HepG2 (cell line): ENCODE measurements around the gene SPATS2. TPM values are rescaled to one million over a fixed set of nuclear protein-coding genes. Genes with fewer than 3 reads are reported as not detected.

Source experiments
- ADNP ChIP-seq: sonication (generic); formaldehyde crosslinking; IDR thresholded peaks from 2 replicates; pipeline ENCODE4 v1.4.0; 2020; ENCODE audit warnings: missing genetic modification reagents
- AKNA ChIP-seq: sonication (generic); formaldehyde crosslinking; IDR thresholded peaks from 2 replicates; pipeline ENCODE4 v1.4.0; 2020; ENCODE audit warnings: missing genetic modification reagents, borderline replicate concordance
- CSRNP2 ChIP-seq: sonication (generic); formaldehyde crosslinking; conservative IDR thresholded peaks from 2 replicates; pipeline ENCODE4 v1.8.0; 2022; ENCODE audit warnings: low read depth, missing genetic modification reagents
- DZIP1 ChIP-seq: sonication (generic); formaldehyde crosslinking; IDR thresholded peaks from 2 replicates; pipeline ENCODE4 v1.5.0; 2020; ENCODE audit warnings: mild to moderate bottlenecking, missing genetic modification reagents
- HNRNPK ChIP-seq: fragments of 200-400 bp; formaldehyde crosslinking; IDR thresholded peaks from 2 replicates; pipeline ENCODE4 v1.6.1; 2018; ENCODE audit warnings: low read length, low read depth, moderate library complexity, mild to moderate bottlenecking; ENCODE audit not compliant: poor library complexity, severe bottlenecking
- TFAP4 ChIP-seq: sonication (generic); IDR thresholded peaks from 2 replicates; pipeline ENCODE4 v1.6.1; 2016; ENCODE audit warnings: low read depth, borderline replicate concordance
- TP53 ChIP-seq: sonication (generic); formaldehyde crosslinking; conservative IDR thresholded peaks from 2 replicates; pipeline ENCODE4 v1.4.0; 2020; ENCODE audit warnings: missing genetic modification reagents
- ZBTB4 ChIP-seq: sonication (generic); formaldehyde crosslinking; IDR thresholded peaks from 2 replicates; pipeline ENCODE4 v1.4.0; 2020; ENCODE audit warnings: missing genetic modification reagents, mild to moderate bottlenecking, borderline replicate concordance
- ZBTB7A ChIP-seq: sonication (generic); formaldehyde crosslinking; IDR thresholded peaks from 2 replicates; pipeline ENCODE4 v1.8.0; 2022; ENCODE audit warnings: mild to moderate bottlenecking, missing genetic modification reagents
- ZNF207 ChIP-seq: fragments of 450-650 bp; IDR thresholded peaks from 2 replicates; pipeline ENCODE4 v1.6.1; 2016; ENCODE audit warnings: antibody characterized with exemption, borderline replicate concordance
- ZNF513 ChIP-seq: sonication (generic); formaldehyde crosslinking; conservative IDR thresholded peaks from 2 replicates; pipeline ENCODE4 v1.5.0; 2020; ENCODE audit warnings: missing genetic modification reagents
- ZNF841 ChIP-seq: sonication (generic); formaldehyde crosslinking; IDR thresholded peaks from 2 replicates; pipeline ENCODE4 v1.8.1; 2023; ENCODE audit warnings: missing genetic modification reagents, borderline replicate concordance
- polyA plus RNA-seq, 8 experiments: library from polyadenylated mRNA; depleted of rRNA in 3 of 8; stranded (reverse) in 7 of 8; unstranded in 1 of 8; fragments of >200 nt; fragmentation: Illumina TruSeq in 4 of 8; extraction: Trizol in 4 of 8; gene quantifications; 2 replicates each; pipeline versions ENCODE4 v1.2.1 to v1.2.3, GENCODE V29; 2011 to 2016; ENCODE audit warnings: low read depth in 4 of 8, missing spikeins in 1 of 8, mixed read lengths in 1 of 8; ENCODE audit not compliant: insufficient read depth in 1 of 8
- total RNA-seq, 5 experiments: library from RNA; depleted of rRNA; stranded (reverse); fragments of >200 nt; fragmentation: Illumina TruSeq; extraction: Trizol; gene quantifications; 2 replicates each; pipeline ENCODE4 v1.2.3, GENCODE V29; 2016; ENCODE audit warnings: low read depth in 1 of 5

The SPATS2 gene
- total and polyA plus RNA-seq, 2 of the 13 experiments (the other 11 are each of a cell fraction or from before 2014, with no cell fraction given) = 19.3 to 28.1 TPM

- TF ChIP-seq ZBTB7A (CRISPR knock-in tag) = no peak
- TF ChIP-seq ZNF207 = no peak
- TF ChIP-seq ZBTB4 = no peak
- TF ChIP-seq ZNF513 (CRISPR knock-in tag) = no peak
- TF ChIP-seq ZNF841 (CRISPR knock-in tag) = no peak
- no peak for TF ChIP-seq TFAP4
- no peak for TF ChIP-seq HNRNPK
- TF ChIP-seq ADNP (CRISPR knock-in tag) = no peak
- no peak for TF ChIP-seq TP53
- TF ChIP-seq DZIP1 = no peak; the same call in 1 of the 2 replicates
- no peak for TF ChIP-seq CSRNP2 (CRISPR knock-in tag)
- no peak for TF ChIP-seq AKNA (CRISPR knock-in tag)
Measured at GRCh38 chr12:49322708-49323523, 44.3 kb upstream of the SPATS2 start, which contains the start of gene TROAP (continued).
